H1 (cell line): ENCODE data around the gene CHD9.

Experiments used
- BCL11A ChIP-seq, 2 experiments: IDR thresholded peaks; one replicate each; pipeline ENCODE4 v1.6.1; 2011; ENCODE audit warnings: low read depth in 2 of 2, low read length in 2 of 2, mild to moderate bottlenecking in 2 of 2
- POLR2AphosphoS5 ChIP-seq: IDR thresholded peaks from 2 replicates; pipeline ENCODE4 v1.6.1; 2011; ENCODE audit warnings: low read depth, low read length
- TCF12 ChIP-seq: IDR thresholded peaks from 2 replicates; pipeline ENCODE4 v1.6.1; 2011; ENCODE audit warnings: low read depth, mild to moderate bottlenecking, low read length

GRCh38 chr16:53092284-53092683 is 37.5 kb downstream of the CHD9 start:
- TF ChIP-seq BCL11A (IDR thresholded peaks at IDR 0.05; ENCODE audit: low read depth in 2 of 2, low read length in 2 of 2) = no peak
- TF ChIP-seq TCF12 = no peak
- no peak for TF ChIP-seq POLR2AphosphoS5
